GM12865 (cell line): ENCODE results near the gene GPR146.

Source experiments
- DNase-seq: peaks from one replicate; pipeline ENCODE4 v3.0.0; 2010; ENCODE audit warnings: low read depth
- H3K4me3 ChIP-seq: 2 replicates; pipeline ENCODE4 v1.5.1; 2011; ENCODE audit warnings: mild to moderate bottlenecking, low read depth, low read length, control low read depth
- TF ChIP-seq, protein P1 (sequence below): IDR thresholded peaks from 2 replicates; pipeline ENCODE4 v1.5.1; 2011; ENCODE audit warnings: low read length, control low read depth, low read depth, inconsistent platforms; ENCODE audit not compliant: insufficient read depth; ENCODE audit errors: missing control alignments

Gene GPR146

GRCh38 chr7:1064581-1064980 is 20.2 kb downstream of the GPR146 start:
- TF ChIP-seq, protein P1, sequence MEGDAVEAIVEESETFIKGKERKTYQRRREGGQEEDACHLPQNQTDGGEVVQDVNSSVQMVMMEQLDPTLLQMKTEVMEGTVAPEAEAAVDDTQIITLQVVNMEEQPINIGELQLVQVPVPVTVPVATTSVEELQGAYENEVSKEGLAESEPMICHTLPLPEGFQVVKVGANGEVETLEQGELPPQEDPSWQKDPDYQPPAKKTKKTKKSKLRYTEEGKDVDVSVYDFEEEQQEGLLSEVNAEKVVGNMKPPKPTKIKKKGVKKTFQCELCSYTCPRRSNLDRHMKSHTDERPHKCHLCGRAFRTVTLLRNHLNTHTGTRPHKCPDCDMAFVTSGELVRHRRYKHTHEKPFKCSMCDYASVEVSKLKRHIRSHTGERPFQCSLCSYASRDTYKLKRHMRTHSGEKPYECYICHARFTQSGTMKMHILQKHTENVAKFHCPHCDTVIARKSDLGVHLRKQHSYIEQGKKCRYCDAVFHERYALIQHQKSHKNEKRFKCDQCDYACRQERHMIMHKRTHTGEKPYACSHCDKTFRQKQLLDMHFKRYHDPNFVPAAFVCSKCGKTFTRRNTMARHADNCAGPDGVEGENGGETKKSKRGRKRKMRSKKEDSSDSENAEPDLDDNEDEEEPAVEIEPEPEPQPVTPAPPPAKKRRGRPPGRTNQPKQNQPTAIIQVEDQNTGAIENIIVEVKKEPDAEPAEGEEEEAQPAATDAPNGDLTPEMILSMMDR, result no peak
- H3K4me3 ChIP-seq, result no peak overlapping the region; the same call in 1 of the 2 replicates
- no peak for DNase-seq

GRCh38 chr7:1065263-1065584 is 20.9 kb downstream of the GPR146 start:
- peak overlapping the region; percentile 59 for H3K4me3 ChIP-seq
- TF ChIP-seq, protein P1, result no peak

GRCh38 chr7:1065585-1066241 is 21.4 kb downstream of the GPR146 start:
- DNase-seq, result peak; percentile 83
- peak overlapping the region; percentile 59 for H3K4me3 ChIP-seq
- TF ChIP-seq, protein P1, result peak; percentile 90

More at GRCh38 chr7:1065263-1065584, 20.9 kb downstream of the GPR146 start:
- no peak for DNase-seq

DNA sequence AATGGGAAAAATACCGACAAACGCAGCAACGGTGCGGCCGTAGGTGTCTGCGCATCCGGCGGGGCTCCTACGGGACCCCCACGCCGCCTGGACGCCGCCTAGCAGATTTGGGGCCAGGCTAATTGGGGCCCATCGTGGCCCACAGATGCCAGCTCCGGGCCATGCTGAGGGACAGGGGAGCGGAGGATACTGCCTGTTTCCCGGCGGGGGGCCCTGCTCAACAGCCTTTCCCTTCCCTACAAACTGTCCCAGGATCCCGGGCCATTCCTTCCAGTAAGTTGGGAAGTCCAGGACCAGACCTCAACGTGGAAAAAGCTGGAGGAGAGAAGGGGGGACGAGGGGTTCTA is 21.9 kb downstream of the GPR146 start:
- peak overlapping the region; percentile 59 for H3K4me3 ChIP-seq
- TF ChIP-seq, protein P1, result no peak
- no peak for DNase-seq

DNA sequence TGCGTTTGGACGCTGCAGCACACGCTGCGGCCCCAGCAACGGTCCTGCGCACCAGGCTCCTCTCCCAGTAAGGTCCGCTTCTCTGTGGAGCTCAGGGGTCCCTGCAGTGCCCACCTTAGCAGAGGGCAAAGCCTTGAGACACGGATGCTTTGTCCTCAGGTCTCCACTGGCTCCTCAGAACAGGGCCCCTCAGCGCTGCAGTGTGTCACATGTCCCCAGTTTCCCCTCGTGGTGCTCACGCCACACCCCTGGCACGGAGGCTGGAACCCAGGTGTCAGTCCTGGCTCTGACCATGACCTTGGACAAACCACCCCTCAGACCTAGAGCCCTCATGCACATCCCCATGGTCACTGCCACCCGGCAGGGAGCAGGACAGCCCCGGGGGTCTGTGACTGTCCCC is 23.7 kb downstream of the GPR146 start:
- DNase-seq, result no peak
- H3K4me3 ChIP-seq, result no peak overlapping the region
- TF ChIP-seq, protein P1, result no peak

GRCh38 chr7:1068619-1069018 is 24.3 kb downstream of the GPR146 start:
- DNase-seq, result no peak
- TF ChIP-seq, protein P1, result no peak
- no peak overlapping the region for H3K4me3 ChIP-seq

GRCh38 chr7:1070544-1071011 is 26.2 kb downstream of the GPR146 start:
- H3K4me3 ChIP-seq, result no peak overlapping the region
- no peak for DNase-seq
- TF ChIP-seq, protein P1, result no peak
